PC-9 (cell line): ENCODE results near the gene DCTN4. TPM values are rescaled to one million over a fixed set of nuclear protein-coding genes. Genes with fewer than 3 reads are reported as not detected.

Source experiments
- BruUV-seq: library from RNA; stranded (reverse); fragments of 400-500 nt; replicated peaks from 2 replicates; lab custom pipeline; 2021; lab: Mats Ljungman, UMichigan
- CTCF ChIA-PET: fragments of 300-600 bp; sonication (Branson Sonifier 250); formaldehyde crosslinking; loops from one replicate; lab custom pipeline; 2022; ENCODE audit warnings: antibody characterized with exemption; lab: Charles Lee
- POLR2A ChIA-PET: fragments of 300-600 bp; sonication (Branson Sonifier 250); formaldehyde crosslinking; loops from one replicate; lab custom pipeline; 2022; ENCODE audit warnings: antibody characterized with exemption; ENCODE audit not compliant: unreplicated experiment; lab: Charles Lee
- DNase-seq, 2 experiments: peaks; one replicate each; pipeline versions ENCODE4 v3.0.0 to v3.0.0-alpha.2; 2015 to 2022; ENCODE audit warnings: mixed read lengths in 1 of 2
- H2AFZ ChIP-seq: fragments of 200-600 bp; sonication (generic); 2 replicates; pipeline ENCODE4 v1.8.1; 2017; ENCODE audit warnings: antibody characterized with exemption
- H3F3A ChIP-seq: fragments of 200-600 bp; sonication (generic); 2 replicates; pipeline ENCODE4 v1.8.1; 2017; ENCODE audit warnings: antibody characterized with exemption, mild to moderate bottlenecking, low read depth; ENCODE audit not compliant: insufficient read depth
- H3K27ac ChIP-seq: fragments of 200-600 bp; sonication (generic); 2 replicates; pipeline ENCODE4 v1.6.1; 2016; ENCODE audit warnings: mixed run types
- H3K27me3 ChIP-seq: fragments of 200-600 bp; sonication (generic); 2 replicates; pipeline ENCODE4 v1.6.1; 2016; ENCODE audit warnings: low read depth, mixed run types; ENCODE audit not compliant: insufficient read depth
- H3K36me3 ChIP-seq: fragments of 200-600 bp; sonication (generic); 2 replicates; pipeline ENCODE4 v1.6.1; 2016; ENCODE audit warnings: low read depth, mixed run types
- H3K4me1 ChIP-seq: fragments of 200-600 bp; sonication (generic); replicated peaks from 2 replicates; pipeline ENCODE4 v1.6.1; 2016; ENCODE audit warnings: mixed run types; ENCODE audit not compliant: insufficient read depth
- H3K4me2 ChIP-seq: fragments of 200-600 bp; sonication (generic); 2 replicates; pipeline ENCODE4 v1.6.1; 2017; ENCODE audit warnings: mixed run types
- H3K4me3 ChIP-seq: fragments of 200-600 bp; sonication (generic); 2 replicates; pipeline ENCODE4 v1.6.1; 2016; ENCODE audit warnings: mixed run types
- H3K79me2 ChIP-seq: fragments of 200-600 bp; sonication (generic); 2 replicates; pipeline ENCODE4 v1.6.1; 2017; ENCODE audit warnings: low read depth, mixed run types
- H3K9me2 ChIP-seq: fragments of 200-600 bp; sonication (generic); 2 replicates; pipeline ENCODE4 v1.8.1; 2017; ENCODE audit warnings: mild to moderate bottlenecking; ENCODE audit not compliant: insufficient read depth
- H3K9me3 ChIP-seq: fragments of 200-600 bp; sonication (generic); 2 replicates; pipeline ENCODE4 v1.8.1; 2016; ENCODE audit warnings: low read depth; ENCODE audit not compliant: insufficient read depth
- H4K20me1 ChIP-seq: fragments of 200-600 bp; sonication (generic); 2 replicates; pipeline ENCODE4 v1.8.1; 2017; ENCODE audit not compliant: insufficient read depth
- CTCF ChIP-seq: fragments of 200-600 bp; sonication (generic); conservative IDR thresholded peaks from 2 replicates; pipeline ENCODE4 v1.6.1; 2017; ENCODE audit warnings: mixed run types, antibody characterized with exemption, mild to moderate bottlenecking, moderate library complexity
- EZH2 ChIP-seq: fragments of 200-600 bp; sonication (generic); IDR thresholded peaks from 2 replicates; pipeline ENCODE4 v1.8.0; 2017; ENCODE audit warnings: antibody characterized with exemption, low read depth
- intact Hi-C: fragments of 100-400 bp; cut with micrococcal nuclease; formaldehyde crosslinking; loops from one replicate; pipeline ENCODE4 v1.10.0; 2022; ENCODE audit not compliant: unreplicated experiment
- total RNA-seq: library from RNA; stranded (reverse); gene quantifications from 2 replicates; pipeline ENCODE4 v1.2.3, GENCODE V29; 2021

Gene DCTN4
- total RNA-seq, 1 experiment from 2014 or later = 49.1 TPM

GRCh38 chr5:150788977-150789376 lies 30.2 kb upstream of the DCTN4 start:
- H3K4me1 ChIP-seq = peaks cover 21% of the 10 kb centered on the region
- H4K20me1 ChIP-seq = no peaks in the 10 kb centered on the region
- no peaks in the 10 kb centered on the region for H3K36me3 ChIP-seq
- no peak overlapping the region for H3K27ac ChIP-seq
- POLR2A ChIA-PET = interaction anchor here (0.7 kb wide), 1 partner anchor 16 kb away, joined by 5 read pairs; no protein-coding TSS in a partner anchor
- CTCF ChIA-PET = interaction anchor here (0.6 to 1.1 kb wide), 2 partner anchors 10 to 147 kb away, joined by 3 read pairs; partner anchors contain the start of gene SMIM3
- peaks cover 8% of the 10 kb centered on the region; the same call in 1 of the 2 replicates for H3F3A ChIP-seq
- DNase-seq = no peak
- TF ChIP-seq CTCF = no peak
- BruUV-seq = no TSS peak
- no peak overlapping the region for H2AFZ ChIP-seq
- H3K9me3 ChIP-seq = no peaks in the 10 kb centered on the region
- H3K4me2 ChIP-seq = no peak overlapping the region
- no peak overlapping the region for H3K4me3 ChIP-seq
- no peaks in the 10 kb centered on the region for H3K9me2 ChIP-seq
- H3K27me3 ChIP-seq = no peaks in the 10 kb centered on the region
- no peaks in the 10 kb centered on the region; the same call in 1 of the 2 replicates for H3K79me2 ChIP-seq
- intact Hi-C loops = no loop called here

- H3K27ac ChIP-seq = no peak overlapping the region
- no peaks in the 10 kb centered on the region for H3K27me3 ChIP-seq
- H3K79me2 ChIP-seq = no peaks in the 10 kb centered on the region; the same call in 1 of the 2 replicates
- intact Hi-C loops = no loop called here
- no peak overlapping the region for H3K4me2 ChIP-seq
- H3K4me3 ChIP-seq = no peak overlapping the region
- H3K9me2 ChIP-seq = no peaks in the 10 kb centered on the region
- H3K9me3 ChIP-seq = no peaks in the 10 kb centered on the region
- H3F3A ChIP-seq = peaks cover 19% of the 10 kb centered on the region
- CTCF ChIA-PET = no interaction called here
- no peak for DNase-seq
- POLR2A ChIA-PET = interaction anchor here (0.5 to 0.6 kb wide), 2 partner anchors 146 to 259 kb away, joined by 4 to 5 read pairs; no protein-coding TSS in a partner anchor
- H4K20me1 ChIP-seq = no peaks in the 10 kb centered on the region
- H3K4me1 ChIP-seq = peaks cover 34% of the 10 kb centered on the region
- no peak overlapping the region for H2AFZ ChIP-seq
- no peaks in the 10 kb centered on the region for H3K36me3 ChIP-seq
- TF ChIP-seq CTCF (no peak), EZH2 (no peak)
- no TSS peak for BruUV-seq
Observed at GRCh38 chr5:150787656-150788055, 28.8 kb upstream of the DCTN4 start.

- Histone ChIP-seq H4K20me1 (no peaks in the 10 kb centered on the region), H3F3A (peaks cover 20% of the 10 kb centered on the region), H3K9me2 (no peaks in the 10 kb centered on the region), H3K4me2 (no peak overlapping the region), H3K79me2 (no peaks in the 10 kb centered on the region; the same call in 1 of the 2 replicates), H3K27me3 (no peaks in the 10 kb centered on the region), H3K9me3 (no peaks in the 10 kb centered on the region), H3K27ac (no peak overlapping the region), H3K36me3 (no peaks in the 10 kb centered on the region), H3K4me1 (peaks cover 42% of the 10 kb centered on the region), H2AFZ (no peak overlapping the region), H3K4me3 (no peak overlapping the region)
- CTCF ChIA-PET = interaction anchor here (0.7 kb wide), 1 partner anchor 233 kb away, joined by 4 read pairs; no protein-coding TSS in a partner anchor
- intact Hi-C loops = no loop called here
- no peak for DNase-seq
- no peak for TF ChIP-seq EZH2
- TF ChIP-seq CTCF = no peak
- BruUV-seq = no TSS peak
- POLR2A ChIA-PET = interaction anchor here (0.5 to 0.7 kb wide), 2 partner anchors 29 to 223 kb away, joined by 3 read pairs; no protein-coding TSS in a partner anchor
Observed at GRCh38 chr5:150786876-150787275, 28.1 kb upstream of the DCTN4 start.
